CD4-positive, alpha-beta memory T cell (primary cell): Measurements from ENCODE around the gene SNX14. TPM values are rescaled to one million over a fixed set of nuclear protein-coding genes. Genes with fewer than 3 reads are reported as not detected.

ENCODE experiments used
- CTCF ChIA-PET: fragments of 350-600 bp; sonication (Branson Sonifier 250); formaldehyde crosslinking; loops from one replicate; lab custom pipeline; 2021; ENCODE audit warnings: inconsistent platforms; ENCODE audit not compliant: partially characterized antibody; lab: Charles Lee
- POLR2A ChIA-PET: fragments of 350-600 bp; sonication (Branson Sonifier 250); formaldehyde crosslinking; loops from one replicate; lab custom pipeline; 2021; ENCODE audit not compliant: partially characterized antibody; lab: Charles Lee
- DNase-seq, 5 donors: peaks; one replicate each; pipeline versions ENCODE4 v3.0.0 to v3.0.0-alpha.2; 2020 to 2022; ENCODE audit warnings: mixed read lengths in 1 of 5
- H3K27ac ChIP-seq: one replicate; pipeline ENCODE4 v1.7.0; 2013; ENCODE audit warnings: low read depth, low read length
- H3K27me3 ChIP-seq: 2 replicates; pipeline ENCODE4 v1.7.0; 2013; ENCODE audit warnings: mild to moderate bottlenecking, low read length, moderate library complexity; ENCODE audit not compliant: insufficient read depth
- H3K36me3 ChIP-seq: 2 replicates; pipeline ENCODE4 v1.7.0; 2013; ENCODE audit warnings: mild to moderate bottlenecking, low read length, moderate library complexity; ENCODE audit not compliant: insufficient read depth
- H3K4me1 ChIP-seq: 2 replicates; pipeline ENCODE4 v1.7.0; 2013; ENCODE audit warnings: mild to moderate bottlenecking, low read length, moderate library complexity; ENCODE audit not compliant: insufficient read depth
- H3K4me3 ChIP-seq, 2 donors: one replicate each; pipeline ENCODE4 v1.7.0; 2013; ENCODE audit warnings: low read length in 2 of 2, mild to moderate bottlenecking in 1 of 2
- H3K9me3 ChIP-seq, 2 donors: one replicate each; pipeline ENCODE4 v1.7.0; 2013; ENCODE audit warnings: low read length in 2 of 2, control low read depth in 1 of 2; ENCODE audit not compliant: control insufficient read depth in 1 of 2
- H3K27ac Mint-ChIP-seq, 7 donors: one replicate each; pipeline ENCODE4 v1.8.0; 2020 to 2021; ENCODE audit warnings: mixed read lengths in 7 of 7, mild to moderate bottlenecking in 6 of 7, inconsistent platforms in 3 of 7, moderate library complexity in 3 of 7
- H3K27me3 Mint-ChIP-seq, 2 donors: one replicate each; pipeline ENCODE4 v1.8.0; 2020 to 2021; ENCODE audit warnings: mixed read lengths in 2 of 2
- H3K36me3 Mint-ChIP-seq, 2 donors: one replicate each; pipeline ENCODE4 v1.8.0; 2020 to 2021; ENCODE audit warnings: mixed read lengths in 2 of 2, inconsistent platforms in 1 of 2, mild to moderate bottlenecking in 1 of 2
- H3K4me1 Mint-ChIP-seq, 4 donors: one replicate each; pipeline ENCODE4 v1.8.0; 2020 to 2021; ENCODE audit warnings: mixed read lengths in 4 of 4, mild to moderate bottlenecking in 1 of 4
- H3K4me3 Mint-ChIP-seq, 8 donors: one replicate each; pipeline ENCODE4 v1.8.0; 2020 to 2021; ENCODE audit warnings: mixed read lengths in 8 of 8, mild to moderate bottlenecking in 7 of 8, moderate library complexity in 6 of 8, inconsistent platforms in 3 of 8
- H3K9me3 Mint-ChIP-seq, 8 donors: one replicate each; pipeline ENCODE4 v1.8.0; 2020 to 2021; ENCODE audit warnings: mixed read lengths in 8 of 8, mild to moderate bottlenecking in 5 of 8, inconsistent platforms in 3 of 8, moderate library complexity in 1 of 8
- intact Hi-C: fragments of 100-400 bp; cut with micrococcal nuclease; formaldehyde crosslinking; loops from one replicate; pipeline ENCODE4 v1.15.1; 2023
- polyA plus RNA-seq, 2 donors: library from polyadenylated mRNA; unstranded; fragments of 300-500 nt; fragmentation: Illumina TruSeq; gene quantifications; one replicate each; pipeline ENCODE4 v1.2.3, GENCODE V29; 2021
- total RNA-seq, 2 experiments: library from RNA; stranded (reverse); gene quantifications; one replicate each; pipeline ENCODE4 v1.2.3, GENCODE V29; 2021

Gene SNX14
- total and polyA plus RNA-seq, 4 experiments from 2014 or later: 42.6 to 70.3 (median 60.9) TPM

DNA sequence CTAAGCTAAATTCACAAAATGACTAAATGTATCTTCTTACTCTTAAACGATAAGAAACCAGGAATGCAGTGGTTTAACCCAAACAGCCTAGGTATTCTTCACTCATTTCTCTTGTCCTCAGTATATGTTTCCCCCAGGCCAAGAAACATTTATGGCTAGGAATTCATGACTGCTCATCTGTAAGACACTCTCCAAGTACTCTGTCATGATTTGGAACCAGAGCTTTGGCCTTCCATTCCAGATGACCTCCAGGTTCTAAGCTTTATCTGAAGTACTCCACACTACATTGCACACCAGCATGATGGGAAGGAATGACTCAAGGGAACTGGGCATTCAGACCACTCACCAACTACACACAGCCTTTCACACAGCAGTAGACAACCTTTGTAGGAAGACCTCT is 114.5 kb downstream of the SNX14 start:
- no peak overlapping the region for H3K27ac Mint-ChIP-seq
- peaks cover 3 to 15% of the 10 kb centered on the region in 2 donors for H3K27me3 Mint-ChIP-seq
- peaks cover 3 to 10% (median 6%) of the 10 kb centered on the region in 4 donors for H3K4me1 Mint-ChIP-seq
- peaks cover 0 to 3% (median 0%) of the 10 kb centered on the region in 8 donors for H3K9me3 Mint-ChIP-seq
- H3K36me3 Mint-ChIP-seq: no peaks in the 10 kb centered on the region
- Histone ChIP-seq H3K9me3 (no peaks in the 10 kb centered on the region), H3K27me3 (no peaks in the 10 kb centered on the region), H3K36me3 (no peaks in the 10 kb centered on the region), H3K4me3 (no peak overlapping the region), H3K4me1 (peaks cover 5% of the 10 kb centered on the region), H3K27ac (no peak overlapping the region)
- POLR2A ChIA-PET: no interaction called here
- CTCF ChIA-PET: interaction anchor here (2.9 kb wide), 1 partner anchor 124 kb away, joined by 11 read pairs; no protein-coding TSS in a partner anchor
- DNase-seq: no peak
- H3K4me3 Mint-ChIP-seq: no peak overlapping the region
- intact Hi-C loops: no loop called here

DNA sequence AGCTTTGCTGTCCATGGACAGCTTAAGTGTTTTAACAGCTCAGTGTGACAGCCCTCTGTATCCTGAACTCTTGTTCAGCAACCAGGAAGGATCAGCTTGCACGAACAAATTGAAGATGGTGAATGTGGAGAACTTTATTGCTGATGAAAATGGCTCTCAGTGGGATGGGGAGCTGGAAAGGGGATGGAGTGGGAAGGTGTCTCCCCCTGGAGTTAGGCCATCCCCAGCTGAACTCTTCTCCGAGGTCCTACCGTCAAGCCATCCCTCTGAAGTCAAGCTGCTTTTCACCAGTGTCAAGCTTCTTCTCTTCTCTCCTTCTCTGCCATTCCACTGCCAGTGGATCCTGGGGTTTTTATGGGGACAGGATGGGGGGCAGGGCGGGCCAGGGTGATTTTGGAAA is 117.1 kb downstream of the SNX14 start:
- ChIA-PET POLR2A (interaction anchor here (1.4 kb wide), 1 partner anchor 14 kb away, joined by 3 read pairs; no protein-coding TSS in a partner anchor), CTCF (interaction anchor here (1.4 to 2.6 kb wide), 2 partner anchors 8 to 122 kb away, joined by 3 to 10 read pairs; no protein-coding TSS in a partner anchor)
- no peaks in the 10 kb centered on the region for H3K36me3 Mint-ChIP-seq
- H3K4me1 Mint-ChIP-seq: peaks cover 0 to 4% (median 0%) of the 10 kb centered on the region in 4 donors
- H3K27ac ChIP-seq: no peak overlapping the region
- peaks cover 2 to 6% of the 10 kb centered on the region in 2 donors for H3K27me3 Mint-ChIP-seq
- no peaks in the 10 kb centered on the region for H3K9me3 ChIP-seq
- intact Hi-C loops: no loop called here
- no peaks in the 10 kb centered on the region for H3K4me1 ChIP-seq
- H3K36me3 ChIP-seq: no peaks in the 10 kb centered on the region
- no peaks in the 10 kb centered on the region for H3K27me3 ChIP-seq
- no peak for DNase-seq
- H3K9me3 Mint-ChIP-seq: peaks cover 0 to 3% (median 0%) of the 10 kb centered on the region in 8 donors
- H3K27ac Mint-ChIP-seq: no peak overlapping the region
- H3K4me3 Mint-ChIP-seq: no peak overlapping the region
- H3K4me3 ChIP-seq: no peak overlapping the region

DNA sequence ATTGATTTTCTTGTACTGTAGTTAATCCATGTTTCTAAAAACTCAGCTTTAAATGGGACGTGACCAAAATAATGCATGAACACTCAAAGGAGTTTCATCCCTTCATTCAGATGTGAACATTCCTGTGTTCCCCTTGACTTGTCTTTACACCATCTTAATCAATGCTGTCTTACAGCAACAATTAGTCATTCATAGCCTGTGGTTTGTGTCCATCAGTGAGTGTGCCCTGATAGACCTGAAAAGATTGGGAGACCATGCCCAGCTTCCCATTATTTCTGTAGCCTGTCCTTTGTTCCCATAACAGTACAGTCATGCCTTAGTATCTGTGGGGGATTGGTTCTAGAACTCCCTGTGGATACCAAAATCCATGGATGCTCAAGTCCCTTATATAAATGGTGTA is 119.9 kb downstream of the SNX14 start:
- Mint-ChIP-seq H3K9me3 (peaks cover 0 to 3% (median 0%) of the 10 kb centered on the region in 8 donors), H3K27ac (no peak overlapping the region), H3K27me3 (peaks cover 3 to 6% of the 10 kb centered on the region in 2 donors), H3K4me1 (peaks cover 0 to 4% (median 0%) of the 10 kb centered on the region in 4 donors), H3K36me3 (no peaks in the 10 kb centered on the region), H3K4me3 (no peak overlapping the region)
- DNase-seq: no peak
- Histone ChIP-seq H3K4me1 (no peaks in the 10 kb centered on the region), H3K4me3 (no peak overlapping the region), H3K27ac (no peak overlapping the region), H3K27me3 (no peaks in the 10 kb centered on the region), H3K9me3 (no peaks in the 10 kb centered on the region), H3K36me3 (no peaks in the 10 kb centered on the region)
- ChIA-PET CTCF (interaction anchor here (1.9 kb wide), 1 partner anchor 9 kb away, joined by 16 read pairs; no protein-coding TSS in a partner anchor), POLR2A (no interaction called here)
- intact Hi-C loops: no loop called here

DNA sequence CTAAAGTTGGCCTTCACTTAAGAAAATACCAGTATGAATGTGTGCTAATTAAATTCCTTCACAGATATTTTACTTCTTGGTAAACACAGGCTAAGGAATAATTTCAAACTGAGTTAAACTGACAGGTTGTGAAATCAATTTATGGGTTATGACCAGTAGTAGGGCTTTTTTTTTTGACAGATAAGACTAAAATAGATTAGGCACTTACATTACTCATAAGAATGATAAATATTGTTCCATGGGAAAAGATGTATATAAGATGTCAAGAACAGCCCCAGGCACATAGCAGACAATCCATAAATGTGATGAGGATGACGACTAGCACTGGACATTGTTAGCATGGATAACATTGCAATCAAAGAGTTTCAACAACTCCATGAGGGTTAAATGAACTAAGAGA is 120.9 kb downstream of the SNX14 start:
- CTCF ChIA-PET: interaction anchor here (1.9 kb wide), 1 partner anchor 10 kb away, joined by 16 read pairs; no protein-coding TSS in a partner anchor
- DNase-seq: no peak
- peaks cover 0 to 3% (median 0%) of the 10 kb centered on the region in 8 donors for H3K9me3 Mint-ChIP-seq
- peaks cover 3 to 6% of the 10 kb centered on the region in 2 donors for H3K27me3 Mint-ChIP-seq
- H3K4me1 Mint-ChIP-seq: peaks cover 0 to 4% (median 0%) of the 10 kb centered on the region in 4 donors
- Histone ChIP-seq H3K4me3 (no peak overlapping the region), H3K27ac (no peak overlapping the region), H3K4me1 (no peaks in the 10 kb centered on the region), H3K27me3 (no peaks in the 10 kb centered on the region), H3K9me3 (no peaks in the 10 kb centered on the region), H3K36me3 (no peaks in the 10 kb centered on the region)
- no peaks in the 10 kb centered on the region for H3K36me3 Mint-ChIP-seq
- intact Hi-C loops: no loop called here
- H3K4me3 Mint-ChIP-seq: no peak overlapping the region
- POLR2A ChIA-PET: no interaction called here
- no peak overlapping the region for H3K27ac Mint-ChIP-seq

DNA sequence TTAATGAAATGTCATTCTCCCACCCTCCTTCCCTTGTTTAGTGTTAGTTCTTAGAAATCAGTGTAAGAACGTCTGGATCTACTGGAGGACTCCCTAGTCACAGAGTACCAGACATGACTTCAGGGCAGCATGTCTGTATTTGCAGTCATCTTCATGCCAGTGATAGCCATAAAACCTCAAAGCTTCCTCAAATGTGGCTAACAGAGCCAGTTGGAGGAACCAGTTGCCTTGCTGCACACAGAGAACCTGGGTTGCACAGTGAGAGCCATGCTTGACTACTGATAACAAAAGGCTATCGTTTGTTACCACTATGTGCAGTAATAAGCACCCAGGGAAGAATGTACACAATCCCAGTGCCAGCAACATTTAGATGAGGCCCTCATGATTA is 123.6 kb downstream of the SNX14 start:
- peaks cover 3 to 9% (median 7%) of the 10 kb centered on the region in 4 donors for H3K4me1 Mint-ChIP-seq
- POLR2A ChIA-PET: no interaction called here
- no peak overlapping the region for H3K27ac Mint-ChIP-seq

DNA sequence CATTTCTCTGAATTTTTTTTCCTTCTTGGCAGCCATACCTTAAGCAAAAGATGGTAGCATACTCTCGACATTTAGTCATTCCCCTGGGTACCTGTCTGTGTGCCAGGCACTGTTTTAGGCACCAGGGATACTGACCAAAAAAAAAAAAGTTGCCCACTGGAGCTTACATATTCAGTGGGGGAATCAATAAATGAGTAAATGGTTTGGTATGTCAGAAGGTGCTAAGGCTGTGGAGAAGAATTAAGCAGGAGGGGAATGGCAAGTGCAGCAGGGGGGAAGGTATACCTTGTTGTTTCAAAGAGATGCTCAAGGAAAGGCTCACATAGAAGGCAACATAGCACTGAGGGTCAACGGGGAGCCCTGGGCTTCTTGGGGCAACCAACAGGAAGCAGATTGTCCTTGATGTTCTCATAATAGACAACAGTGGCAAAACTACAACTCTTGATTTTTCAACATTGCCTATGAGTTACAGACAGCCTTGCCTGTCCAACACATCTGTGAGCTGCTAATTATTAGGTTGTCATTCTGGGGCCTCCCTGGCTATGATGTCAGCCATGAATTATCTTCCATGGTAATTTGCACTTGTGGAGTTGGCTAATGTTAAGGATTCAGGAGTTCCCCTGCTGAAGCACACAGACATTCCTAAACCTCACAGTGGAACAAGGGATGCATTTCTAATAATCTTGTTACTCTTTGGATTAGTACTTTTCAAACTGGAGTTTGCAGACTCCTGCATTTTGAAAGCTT is 124.2 kb downstream of the SNX14 start:
- ChIA-PET POLR2A (no interaction called here), CTCF (interaction anchor here (1.9 kb wide), 1 partner anchor 13 kb away, joined by 11 read pairs; no protein-coding TSS in a partner anchor)
- intact Hi-C loops: no loop called here
- no peak for DNase-seq
- H3K27me3 Mint-ChIP-seq: peaks cover 3 to 4% of the 10 kb centered on the region in 2 donors
- H3K27ac ChIP-seq: no peak overlapping the region
- no peaks in the 10 kb centered on the region for H3K9me3 ChIP-seq
- no peak overlapping the region for H3K4me3 Mint-ChIP-seq
- no peak overlapping the region for H3K27ac Mint-ChIP-seq
- H3K9me3 Mint-ChIP-seq: no peaks in the 10 kb centered on the region
- H3K4me1 ChIP-seq: peaks cover 3% of the 10 kb centered on the region
- no peak overlapping the region for H3K4me3 ChIP-seq
- H3K36me3 ChIP-seq: no peaks in the 10 kb centered on the region
- peaks cover 3 to 14% (median 13%) of the 10 kb centered on the region in 4 donors for H3K4me1 Mint-ChIP-seq
- H3K27me3 ChIP-seq: no peaks in the 10 kb centered on the region
- no peaks in the 10 kb centered on the region for H3K36me3 Mint-ChIP-seq

More for the DNA sequence above, 123.6 kb downstream of the SNX14 start:
- no peak overlapping the region for H3K27ac ChIP-seq
- CTCF ChIA-PET: no interaction called here
- Mint-ChIP-seq H3K9me3 (no peaks in the 10 kb centered on the region), H3K36me3 (no peaks in the 10 kb centered on the region), H3K4me3 (no peak overlapping the region), H3K27me3 (peaks cover 2 to 4% of the 10 kb centered on the region in 2 donors)
- H3K4me3 ChIP-seq: no peak overlapping the region
- H3K36me3 ChIP-seq: no peaks in the 10 kb centered on the region
- peaks cover under 1% of the 10 kb centered on the region for H3K4me1 ChIP-seq
- intact Hi-C loops: no loop called here
- no peak for DNase-seq
- H3K27me3 ChIP-seq: no peaks in the 10 kb centered on the region
- H3K9me3 ChIP-seq: no peaks in the 10 kb centered on the region

DNA sequence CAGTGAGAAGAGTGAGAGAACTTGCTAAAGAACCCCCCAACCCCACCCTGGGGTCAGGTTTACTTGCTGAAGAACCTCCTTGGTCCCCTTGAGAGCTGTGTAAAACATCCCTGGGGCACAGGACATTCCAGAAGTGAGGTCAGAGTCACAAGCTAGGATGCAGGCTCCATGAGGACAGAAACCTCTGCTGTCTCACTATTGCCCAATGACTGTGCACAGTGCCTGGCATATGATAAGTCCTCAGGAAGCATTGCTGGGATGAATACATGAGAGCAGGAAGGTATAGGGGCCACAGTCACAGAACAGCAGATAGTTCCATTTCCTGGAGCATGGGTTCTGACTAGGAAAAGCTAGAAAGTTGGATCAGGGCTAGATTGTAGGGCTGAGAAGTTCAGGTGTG is 125.3 kb downstream of the SNX14 start:
- CTCF ChIA-PET: interaction anchor here (1.9 to 2.0 kb wide), 2 partner anchors 10 to 15 kb away, joined by 5 to 11 read pairs; no protein-coding TSS in a partner anchor
- intact Hi-C loops: no loop called here
- no peaks in the 10 kb centered on the region for H3K9me3 Mint-ChIP-seq

More for the DNA sequence above, 125.3 kb downstream of the SNX14 start:
- Histone ChIP-seq H3K27ac (no peak overlapping the region), H3K36me3 (no peaks in the 10 kb centered on the region), H3K27me3 (no peaks in the 10 kb centered on the region), H3K9me3 (no peaks in the 10 kb centered on the region), H3K4me3 (no peak overlapping the region), H3K4me1 (peaks cover 3% of the 10 kb centered on the region)
- POLR2A ChIA-PET: no interaction called here
- Mint-ChIP-seq H3K27ac (no peak overlapping the region), H3K4me1 (peaks cover 3 to 18% (median 17%) of the 10 kb centered on the region in 4 donors), H3K27me3 (peaks cover 3 to 6% of the 10 kb centered on the region in 2 donors), H3K36me3 (no peaks in the 10 kb centered on the region), H3K4me3 (no peak overlapping the region)
- no peak for DNase-seq
